A549 (cell line): ENCODE data around the gene NLK. TPM values are rescaled to one million over a fixed set of nuclear protein-coding genes. Genes with fewer than 3 reads are reported as not detected.

ENCODE experiments used
- ATAC-seq, 2 experiments: fragments of 200-7000 bp in 1 of 2; fragments of >200 bp in 1 of 2; cut with Nextera tagmentation in 1 of 2; cut with Tn5 transposase in 1 of 2; 3 replicates each; pipeline versions ENCODE4 v1.8.0 to v1.9.1; 2018 to 2020; ENCODE audit warnings: mild to moderate bottlenecking in 1 of 2, moderate library complexity in 1 of 2
- CTCF ChIA-PET: fragments of 300-600 bp; sonication (Branson Sonifier 250); formaldehyde crosslinking; extraction: SDS; loops from one replicate; lab custom pipeline; 2021; ENCODE audit warnings: antibody characterized with exemption, inconsistent platforms; lab: Yijun Ruan, JAX
- POLR2A ChIA-PET: fragments of 350-600 bp; formaldehyde crosslinking; extraction: SDS; loops from one replicate; lab custom pipeline; 2021; ENCODE audit warnings: antibody characterized with exemption, inconsistent platforms; lab: Yijun Ruan, JAX
- DNase-seq, 2 experiments: peaks; one replicate each; pipeline versions ENCODE4 v3.0.0 to v3.0.0-alpha.2; 2011 to 2016; ENCODE audit warnings: low read depth in 1 of 2, low spot score in 1 of 2
- FAIRE-seq: peaks from 2 replicates; lab custom pipeline; 2011; peaks lifted over from hg19 to GRCh38; lab: Jason Lieb, UNC
- H3K27ac ChIP-seq, 2 experiments: fragments of >200 bp; sonication (Bioruptor Twin); formaldehyde crosslinking; 3 replicates each; pipeline ENCODE4 v1.5.1; 2016 to 2017
- H3K4me1 ChIP-seq: fragments of >200 bp; sonication (Bioruptor Twin); formaldehyde crosslinking; 3 replicates; pipeline ENCODE4 v1.6.1; 2016
- H3K4me2 ChIP-seq: fragments of >200 bp; sonication (Bioruptor Twin); formaldehyde crosslinking; 3 replicates; pipeline ENCODE4 v1.6.1; 2016
- H3K4me3 ChIP-seq: fragments of >200 bp; sonication (Bioruptor Twin); formaldehyde crosslinking; 3 replicates; pipeline ENCODE4 v1.5.1; 2016
- H3K9me3 ChIP-seq: fragments of >200 bp; sonication (Bioruptor Twin); formaldehyde crosslinking; 3 replicates; pipeline ENCODE4 v1.6.1; 2016
- BCL3 ChIP-seq: fragments of >200 bp; sonication (Bioruptor Twin); formaldehyde crosslinking; IDR thresholded peaks from 3 replicates; pipeline ENCODE4 v1.6.1; 2016
- CHD2 ChIP-seq: fragments of 150-350 bp; IDR thresholded peaks from 2 replicates; pipeline ENCODE4 v1.6.1; 2014; ENCODE audit warnings: low read length; ENCODE audit not compliant: partially characterized antibody
- CHD4 ChIP-seq: fragments of 200-600 bp; sonication (generic); IDR thresholded peaks from 2 replicates; pipeline ENCODE4 v1.6.1; 2016; ENCODE audit warnings: antibody characterized with exemption, mild to moderate bottlenecking, borderline replicate concordance
- EHF ChIP-seq: fragments of 250-450 bp; sonication (Bioruptor Pico); IDR thresholded peaks from 2 replicates; pipeline ENCODE4 v1.5.0; 2020; ENCODE audit warnings: mild to moderate bottlenecking
- FOXS1 ChIP-seq: fragments of 250-450 bp; sonication (Bioruptor Pico); IDR thresholded peaks from 2 replicates; pipeline ENCODE4 v1.5.0; 2020; ENCODE audit warnings: mild to moderate bottlenecking, moderate library complexity
- GATA3 ChIP-seq: IDR thresholded peaks from 2 replicates; pipeline ENCODE4 v1.6.1; 2012; ENCODE audit warnings: borderline replicate concordance
- HDAC2 ChIP-seq: fragments of 200-600 bp; sonication (generic); IDR thresholded peaks from 2 replicates; pipeline ENCODE4 v1.6.1; 2016
- HMGXB4 ChIP-seq: fragments of 250-450 bp; sonication (Bioruptor Pico); IDR thresholded peaks from 2 replicates; pipeline ENCODE4 v1.5.0; 2021; ENCODE audit warnings: mild to moderate bottlenecking, moderate library complexity, borderline replicate concordance
- HOXA7 ChIP-seq: fragments of 250-450 bp; sonication (Bioruptor Pico); IDR thresholded peaks from 2 replicates; pipeline ENCODE4 v1.5.0; 2020; ENCODE audit warnings: mild to moderate bottlenecking, moderate library complexity
- JUN ChIP-seq, 2 experiments: fragments of >200 bp; sonication (Bioruptor Twin); formaldehyde crosslinking; IDR thresholded peaks; 2 replicates in 1 of 2; 3 replicates in 1 of 2; pipeline ENCODE4 v1.6.1; 2016 to 2017
- JUNB ChIP-seq: fragments of >200 bp; sonication (Bioruptor Twin); formaldehyde crosslinking; IDR thresholded peaks from 2 replicates; pipeline ENCODE4 v1.6.1; 2016
- MAFK ChIP-seq: fragments of 450-650 bp; IDR thresholded peaks from 2 replicates; pipeline ENCODE4 v1.6.1; 2014; ENCODE audit not compliant: partially characterized antibody
- MAX ChIP-seq: IDR thresholded peaks from 2 replicates; pipeline ENCODE4 v1.6.1; 2012
- NFE2L2 ChIP-seq: fragments of 150-350 bp; conservative IDR thresholded peaks from 2 replicates; pipeline ENCODE4 v1.6.1; 2014; ENCODE audit warnings: low read length
- NPAS2 ChIP-seq: fragments of 250-450 bp; sonication (Bioruptor Pico); IDR thresholded peaks from 2 replicates; pipeline ENCODE4 v1.8.0; 2022; ENCODE audit warnings: mild to moderate bottlenecking, moderate library complexity, borderline replicate concordance
- NR3C1 ChIP-seq: fragments of >200 bp; sonication (Bioruptor Twin); formaldehyde crosslinking; IDR thresholded peaks from 3 replicates; pipeline ENCODE4 v1.6.1; 2017
- RARB ChIP-seq: fragments of 250-450 bp; sonication (Bioruptor Pico); IDR thresholded peaks from 2 replicates; pipeline ENCODE4 v1.8.0; 2021; ENCODE audit warnings: mild to moderate bottlenecking, moderate library complexity
- RNF2 ChIP-seq: fragments of 200-600 bp; sonication (generic); IDR thresholded peaks from 2 replicates; pipeline ENCODE4 v1.6.1; 2016; ENCODE audit warnings: low read depth, mild to moderate bottlenecking, antibody characterized with exemption, moderate library complexity, borderline replicate concordance
- TFCP2L1 ChIP-seq: fragments of 250-450 bp; sonication (Bioruptor Pico); IDR thresholded peaks from 2 replicates; pipeline ENCODE4 v1.5.0; 2021; ENCODE audit warnings: mild to moderate bottlenecking
- TP53 ChIP-seq: fragments of 250-450 bp; sonication (Bioruptor Pico); IDR thresholded peaks from 2 replicates; pipeline ENCODE4 v1.5.0; 2021; ENCODE audit warnings: mild to moderate bottlenecking, moderate library complexity
- USF2 ChIP-seq: fragments of 450-650 bp; IDR thresholded peaks from 2 replicates; pipeline ENCODE4 v1.6.1; 2014; ENCODE audit warnings: antibody characterized with exemption
- ZC3H11A ChIP-seq: fragments of 450-650 bp; IDR thresholded peaks from 2 replicates; pipeline ENCODE4 v1.6.1; 2014; ENCODE audit warnings: antibody characterized with exemption, mild to moderate bottlenecking
- ZSCAN20 ChIP-seq: fragments of 250-450 bp; sonication (Bioruptor Pico); IDR thresholded peaks from 2 replicates; pipeline ENCODE4 v1.8.0; 2022; ENCODE audit warnings: mild to moderate bottlenecking, moderate library complexity
- WGBS: methylation state at CpG from one replicate; pipeline ENCODE4 v1.1.6; 2017; ENCODE audit errors: missing lambda C conversion rate; 5-methylcytosine and 5-hydroxymethylcytosine counted together
- polyA plus RNA-seq, 4 experiments: library from polyadenylated mRNA; depleted of rRNA in 3 of 4; stranded (reverse); fragments of >200 nt; fragmentation: RNase III in 1 of 4; extraction: RNeasy Plus Mini Kit Qiagen cat#74134 plus additional on column Dnase treatment in 1 of 4; gene quantifications; 2 replicates in 3 of 4; 3 replicates in 1 of 4; pipeline ENCODE4 v1.2.3, GENCODE V29; 2011 to 2017
- TF ChIP-seq, protein P1 (sequence below): fragments of >200 bp; sonication (Bioruptor Twin); formaldehyde crosslinking; IDR thresholded peaks from 2 replicates; pipeline ENCODE4 v1.6.1; 2016
- TF ChIP-seq, protein P2 (sequence below): IDR thresholded peaks from 2 replicates; pipeline ENCODE4 v1.6.1; 2012; ENCODE audit warnings: low read depth, borderline replicate concordance

NLK gene
- polyA plus RNA-seq, 2 of the 4 experiments (the other 2 are of a cell fraction): 11.8 to 26.5 TPM

DNA sequence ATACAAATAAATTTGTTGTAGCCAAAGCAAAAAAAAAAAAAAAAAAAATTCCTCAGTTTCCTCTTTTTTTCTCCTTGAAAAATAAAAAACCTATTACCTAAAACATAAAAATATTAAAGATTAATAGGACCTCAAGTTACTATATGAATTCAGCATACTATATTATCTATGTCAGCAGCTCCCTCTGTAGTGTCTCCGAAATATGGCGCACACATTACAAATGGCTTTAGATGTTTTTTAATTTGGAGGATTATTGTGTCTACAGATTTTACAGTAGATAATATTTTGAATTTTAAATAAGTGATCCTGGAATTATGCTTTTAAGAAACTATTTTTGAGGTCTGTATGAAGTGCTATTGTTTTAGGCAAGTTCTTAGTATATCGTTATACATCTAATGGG is 94.4 kb downstream of the NLK start:
- CTCF ChIA-PET: interaction anchor here (0.7 to 1.1 kb wide), 2 partner anchors 10 to 230 kb away, joined by 3 to 5 read pairs; no protein-coding TSS in a partner anchor
- POLR2A ChIA-PET: no interaction called here

DNA sequence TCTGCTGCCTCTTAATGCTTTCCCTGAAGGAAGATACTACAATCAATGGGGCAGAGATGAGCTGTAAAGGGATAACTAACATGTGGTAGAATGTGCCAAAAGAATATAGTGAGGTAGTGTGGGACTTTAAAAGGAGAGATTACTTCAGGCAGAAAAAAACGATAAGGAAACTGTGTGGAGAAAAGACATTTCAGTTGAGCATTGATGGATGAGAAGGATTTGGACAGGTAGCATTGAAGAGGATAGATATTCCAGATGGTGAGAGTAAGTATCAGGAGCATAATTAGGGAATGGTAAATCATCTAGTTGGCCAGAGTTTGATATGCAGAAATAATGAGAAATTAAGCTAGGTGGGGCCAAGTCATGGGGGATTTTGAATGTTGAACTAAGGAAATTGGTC is 97.3 kb downstream of the NLK start:
- CTCF ChIA-PET: interaction anchor here (0.6 to 1.0 kb wide), 2 partner anchors 128 to 278 kb away, joined by 3 read pairs; no protein-coding TSS in a partner anchor
- WGBS: 43% methylated on average over 1 of the region's 1 CpG
- POLR2A ChIA-PET: no interaction called here

More for the DNA sequence above, 94.4 kb downstream of the NLK start:
- ATAC-seq (no peak), FAIRE-seq (no peak), DNase-seq (no peak)
- Histone ChIP-seq H3K27ac (no peak overlapping the region), H3K4me3 (no peak overlapping the region), H3K4me2 (no peak overlapping the region), H3K4me1 (0 out of 3 replicates have a peak, but pooled peaks cover 4% of the 10 kb centered on the region), H3K9me3 (no peaks in the 10 kb centered on the region)
- WGBS: 95% methylated on average over 3 of the region's 3 CpGs
- TF ChIP-seq CHD4: no peak
- no peak for TF ChIP-seq ZC3H11A
- TF ChIP-seq, protein P1, sequence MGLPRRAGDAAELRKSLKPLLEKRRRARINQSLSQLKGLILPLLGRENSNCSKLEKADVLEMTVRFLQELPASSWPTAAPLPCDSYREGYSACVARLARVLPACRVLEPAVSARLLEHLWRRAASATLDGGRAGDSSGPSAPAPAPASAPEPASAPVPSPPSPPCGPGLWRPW: no peak
- TF ChIP-seq NFE2L2: no peak
- no peak for TF ChIP-seq USF2
- TF ChIP-seq TFCP2L1: no peak
- TF ChIP-seq JUN (IDR thresholded peaks at IDR 0.05): no peak
- no peak for TF ChIP-seq BCL3
- TF ChIP-seq FOXS1: no peak
- TF ChIP-seq HDAC2: no peak
- no peak for TF ChIP-seq HOXA7 (CRISPR knock-in tag)
- no peak for TF ChIP-seq EHF (CRISPR knock-in tag)
- no peak for TF ChIP-seq NR3C1
- no peak for TF ChIP-seq ZSCAN20 (CRISPR knock-in tag)
- no peak for TF ChIP-seq JUNB
- no peak for TF ChIP-seq MAFK
- TF ChIP-seq, all 56 proteins: peak for 0

More for the DNA sequence above, 97.3 kb downstream of the NLK start:
- no peak for FAIRE-seq
- no peak for ATAC-seq
- Histone ChIP-seq H3K4me1 (no peaks in the 10 kb centered on the region), H3K27ac (no peak overlapping the region), H3K4me2 (no peak overlapping the region), H3K4me3 (no peak overlapping the region), H3K9me3 (no peaks in the 10 kb centered on the region)
- TF ChIP-seq NPAS2 (CRISPR knock-in tag): no peak
- TF ChIP-seq TP53 (CRISPR knock-in tag): no peak
- TF ChIP-seq, protein P2, sequence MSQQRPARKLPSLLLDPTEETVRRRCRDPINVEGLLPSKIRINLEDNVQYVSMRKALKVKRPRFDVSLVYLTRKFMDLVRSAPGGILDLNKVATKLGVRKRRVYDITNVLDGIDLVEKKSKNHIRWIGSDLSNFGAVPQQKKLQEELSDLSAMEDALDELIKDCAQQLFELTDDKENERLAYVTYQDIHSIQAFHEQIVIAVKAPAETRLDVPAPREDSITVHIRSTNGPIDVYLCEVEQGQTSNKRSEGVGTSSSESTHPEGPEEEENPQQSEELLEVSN: no peak
- TF ChIP-seq HDAC2: no peak
- no peak for TF ChIP-seq GATA3
- no peak for TF ChIP-seq RNF2
- no peak for TF ChIP-seq MAX
- TF ChIP-seq BCL3: no peak
- TF ChIP-seq NFE2L2: no peak
- no peak for TF ChIP-seq CHD2
- no peak for TF ChIP-seq JUNB
- no peak for TF ChIP-seq MAFK
- no peak for TF ChIP-seq HMGXB4
- TF ChIP-seq JUN (IDR thresholded peaks at IDR 0.05): no peak
- TF ChIP-seq RARB (CRISPR knock-in tag): no peak
- TF ChIP-seq ZSCAN20 (CRISPR knock-in tag): no peak
- no peak for DNase-seq
